GM23338 (cell line): ENCODE measurements around the gene THAP8. TPM values are rescaled to one million over a fixed set of nuclear protein-coding genes. Genes with fewer than 3 reads are reported as not detected.

Experiments
- ATAC-seq: fragments of 200-7000 bp; cut with Tn5 transposase; 3 replicates; pipeline ENCODE4 v1.9.1; 2020
- DNase-seq: peaks from one replicate; pipeline ENCODE4 v3.0.0-alpha.2; 2015; ENCODE audit warnings: low spot score
- H2AFZ ChIP-seq: fragments of 200-600 bp; sonication (generic); 2 replicates; pipeline ENCODE4 v1.8.0; 2016; ENCODE audit warnings: antibody characterized with exemption, mild to moderate bottlenecking, moderate library complexity
- H3F3A ChIP-seq: fragments of 200-600 bp; sonication (generic); replicated peaks from 2 replicates; pipeline ENCODE4 v1.8.0; 2017; ENCODE audit warnings: antibody characterized with exemption, mixed run types, low read depth
- H3K27ac ChIP-seq: fragments of 200-600 bp; sonication (generic); 2 replicates; pipeline ENCODE4 v1.6.1; 2016; ENCODE audit warnings: low read depth
- H3K27me3 ChIP-seq: fragments of 200-600 bp; sonication (generic); 2 replicates; pipeline ENCODE4 v1.8.0; 2016; ENCODE audit warnings: mild to moderate bottlenecking, mixed run types, moderate library complexity; ENCODE audit not compliant: insufficient read depth
- H3K36me3 ChIP-seq: fragments of 200-600 bp; sonication (generic); 2 replicates; pipeline ENCODE4 v1.8.0; 2016; ENCODE audit warnings: mild to moderate bottlenecking; ENCODE audit not compliant: insufficient read depth
- H3K4me1 ChIP-seq: fragments of 200-600 bp; sonication (generic); 2 replicates; pipeline ENCODE4 v1.8.0; 2016; ENCODE audit warnings: mild to moderate bottlenecking, moderate library complexity; ENCODE audit not compliant: insufficient read depth
- H3K4me2 ChIP-seq: fragments of 200-600 bp; sonication (generic); 2 replicates; pipeline ENCODE4 v1.7.1; 2017; ENCODE audit warnings: mixed run types
- H3K4me3 ChIP-seq: fragments of 200-600 bp; sonication (generic); 2 replicates; pipeline ENCODE4 v1.6.1; 2016; ENCODE audit warnings: mixed run types
- H3K79me2 ChIP-seq: fragments of 200-600 bp; sonication (generic); replicated peaks from 2 replicates; pipeline ENCODE4 v1.8.0; 2017; ENCODE audit warnings: mild to moderate bottlenecking; ENCODE audit not compliant: insufficient read depth
- H3K9me2 ChIP-seq: fragments of 200-600 bp; sonication (generic); 2 replicates; pipeline ENCODE4 v1.8.0; 2017; ENCODE audit not compliant: insufficient read depth
- H4K20me1 ChIP-seq: fragments of 200-600 bp; sonication (generic); replicated peaks from 2 replicates; pipeline ENCODE4 v1.8.0; 2017; ENCODE audit warnings: mild to moderate bottlenecking; ENCODE audit not compliant: insufficient read depth
- H3K27ac Mint-ChIP-seq: 2 replicates; pipeline ENCODE4 v1.8.0; 2020; ENCODE audit warnings: inconsistent platforms, mild to moderate bottlenecking, moderate library complexity, mixed read lengths
- H3K27me3 Mint-ChIP-seq: 3 replicates; pipeline ENCODE4 v1.8.0; 2022; ENCODE audit warnings: low read depth, mild to moderate bottlenecking, moderate library complexity, mixed read lengths, inconsistent platforms; ENCODE audit not compliant: insufficient read depth, poor library complexity
- H3K36me3 Mint-ChIP-seq: 3 replicates; pipeline ENCODE4 v1.8.0; 2021; ENCODE audit warnings: low read depth, mild to moderate bottlenecking, inconsistent platforms, moderate library complexity, mixed read lengths
- H3K4me1 Mint-ChIP-seq: 3 replicates; pipeline ENCODE4 v1.8.0; 2020; ENCODE audit warnings: mild to moderate bottlenecking, inconsistent platforms, mixed read lengths
- H3K4me3 Mint-ChIP-seq: 3 replicates; pipeline ENCODE4 v1.8.0; 2021; ENCODE audit warnings: moderate library complexity, mild to moderate bottlenecking, inconsistent platforms, mixed read lengths
- H3K9me3 Mint-ChIP-seq: 3 replicates; pipeline ENCODE4 v1.8.0; 2020; ENCODE audit warnings: moderate library complexity, mild to moderate bottlenecking, inconsistent platforms, mixed read lengths
- CREB1 ChIP-seq: fragments of 250-450 bp; sonication (Bioruptor Pico); IDR thresholded peaks from 2 replicates; pipeline ENCODE4 v1.5.0; 2020; ENCODE audit warnings: low read depth, mild to moderate bottlenecking, moderate library complexity
- EZH2phosphoT487 ChIP-seq: fragments of 200-600 bp; sonication (generic); IDR thresholded peaks from one replicate; pipeline ENCODE4 v1.8.1; 2018; ENCODE audit warnings: antibody characterized with exemption; ENCODE audit not compliant: unreplicated experiment
- JUNB ChIP-seq: IDR thresholded peaks from one replicate; pipeline ENCODE4 v1.6.1; 2016; ENCODE audit warnings: antibody characterized with exemption; ENCODE audit not compliant: unreplicated experiment
- NANOG ChIP-seq: IDR thresholded peaks from 2 replicates; pipeline ENCODE4 v1.6.1; 2016; ENCODE audit warnings: antibody characterized with exemption, borderline replicate concordance
- POLR2AphosphoS5 ChIP-seq: IDR thresholded peaks from 2 replicates; pipeline ENCODE4 v1.6.1; 2016; ENCODE audit warnings: antibody characterized with exemption, low read depth
- STAT1 ChIP-seq: IDR thresholded peaks from one replicate; pipeline ENCODE4 v1.6.1; 2016; ENCODE audit warnings: antibody characterized with exemption; ENCODE audit not compliant: unreplicated experiment
- ZNF114 ChIP-seq: fragments of 250-450 bp; sonication (Bioruptor Pico); IDR thresholded peaks from 2 replicates; pipeline ENCODE4 v1.5.0; 2020; ENCODE audit warnings: mild to moderate bottlenecking, moderate library complexity
- ZNF331 ChIP-seq: fragments of 250-450 bp; sonication (Bioruptor Pico); IDR thresholded peaks from 2 replicates; pipeline ENCODE4 v1.5.0; 2020; ENCODE audit warnings: low read depth, mild to moderate bottlenecking, moderate library complexity
- polyA plus RNA-seq: library from polyadenylated mRNA; unstranded; fragments of >200 nt; fragmentation: Nextera tagmentation; extraction: Ambion mirVana; gene quantifications from 2 replicates; pipeline ENCODE4 v1.2.1, GENCODE V29; 2016
- total RNA-seq: library from RNA; depleted of rRNA; stranded (reverse); fragments of >200 nt; shearing (Covaris generic); gene quantifications from 2 replicates; pipeline ENCODE4 v1.2.3, GENCODE V29; 2014
- TF ChIP-seq, protein P1 (sequence below): fragments of 250-450 bp; sonication (Bioruptor Pico); IDR thresholded peaks from 2 replicates; pipeline ENCODE4 v1.5.0; 2020; ENCODE audit warnings: mild to moderate bottlenecking, moderate library complexity
- TF ChIP-seq, protein P2 (sequence below): IDR thresholded peaks from 2 replicates; pipeline ENCODE4 v1.6.1; 2016; ENCODE audit warnings: antibody characterized with exemption
- TF ChIP-seq, protein P3 (sequence below), 2 experiments: fragments of 200-600 bp in 1 of 2; sonication (generic) in 1 of 2; conservative IDR thresholded peaks; 2 replicates each; pipeline versions ENCODE4 v1.5.1 to v1.6.1; 2016 to 2017; ENCODE audit warnings: antibody characterized with exemption in 2 of 2, low read depth in 2 of 2, mild to moderate bottlenecking in 2 of 2, moderate library complexity in 1 of 2
- TF ChIP-seq, protein P4 (sequence below): IDR thresholded peaks from one replicate; pipeline ENCODE4 v1.6.1; 2018; ENCODE audit warnings: antibody characterized with exemption; ENCODE audit not compliant: unreplicated experiment

The THAP8 gene
- total and polyA plus RNA-seq, 2 experiments from 2014 or later = 12.7 to 13.7 TPM

DNA sequence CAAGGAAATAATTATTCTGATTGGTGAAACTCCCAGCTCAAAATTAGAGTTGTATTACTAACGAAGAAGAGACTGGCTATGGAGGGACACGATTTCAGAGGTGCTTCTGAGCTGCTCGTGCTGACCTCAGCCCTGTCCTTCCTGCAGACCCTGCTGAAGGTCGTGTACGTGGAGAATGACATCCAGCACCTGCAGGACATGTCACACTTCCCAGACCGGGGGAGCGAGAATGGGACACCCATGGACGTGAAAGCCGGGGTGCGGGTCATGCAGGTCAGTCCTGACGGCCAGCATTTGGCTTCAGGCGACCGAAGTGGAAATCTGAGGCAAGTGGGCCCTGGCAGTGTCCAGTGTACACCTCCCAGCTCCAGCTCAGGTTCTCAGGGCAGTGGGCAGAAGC is 28.8 kb upstream of the THAP8 start:
- H3K9me3 Mint-ChIP-seq = no peaks in the 10 kb centered on the region
- no peak overlapping the region for H2AFZ ChIP-seq
- H3K27ac ChIP-seq = no peak overlapping the region
- H3F3A ChIP-seq = 0 out of 2 replicates have a peak, but pooled peaks cover 6% of the 10 kb centered on the region
- DNase-seq = no peak
- H3K27me3 Mint-ChIP-seq = peaks cover 6% of the 10 kb centered on the region
- no peaks in the 10 kb centered on the region for H3K79me2 ChIP-seq
- no peaks in the 10 kb centered on the region for H3K4me1 Mint-ChIP-seq
- H3K4me1 ChIP-seq = no peaks in the 10 kb centered on the region
- peaks cover 12% of the 10 kb centered on the region for H4K20me1 ChIP-seq
- no peaks in the 10 kb centered on the region for H3K27me3 ChIP-seq
- no peak for TF ChIP-seq CREB1 (CRISPR knock-in tag)
- no peak for TF ChIP-seq EZH2phosphoT487
- TF ChIP-seq, protein P1, sequence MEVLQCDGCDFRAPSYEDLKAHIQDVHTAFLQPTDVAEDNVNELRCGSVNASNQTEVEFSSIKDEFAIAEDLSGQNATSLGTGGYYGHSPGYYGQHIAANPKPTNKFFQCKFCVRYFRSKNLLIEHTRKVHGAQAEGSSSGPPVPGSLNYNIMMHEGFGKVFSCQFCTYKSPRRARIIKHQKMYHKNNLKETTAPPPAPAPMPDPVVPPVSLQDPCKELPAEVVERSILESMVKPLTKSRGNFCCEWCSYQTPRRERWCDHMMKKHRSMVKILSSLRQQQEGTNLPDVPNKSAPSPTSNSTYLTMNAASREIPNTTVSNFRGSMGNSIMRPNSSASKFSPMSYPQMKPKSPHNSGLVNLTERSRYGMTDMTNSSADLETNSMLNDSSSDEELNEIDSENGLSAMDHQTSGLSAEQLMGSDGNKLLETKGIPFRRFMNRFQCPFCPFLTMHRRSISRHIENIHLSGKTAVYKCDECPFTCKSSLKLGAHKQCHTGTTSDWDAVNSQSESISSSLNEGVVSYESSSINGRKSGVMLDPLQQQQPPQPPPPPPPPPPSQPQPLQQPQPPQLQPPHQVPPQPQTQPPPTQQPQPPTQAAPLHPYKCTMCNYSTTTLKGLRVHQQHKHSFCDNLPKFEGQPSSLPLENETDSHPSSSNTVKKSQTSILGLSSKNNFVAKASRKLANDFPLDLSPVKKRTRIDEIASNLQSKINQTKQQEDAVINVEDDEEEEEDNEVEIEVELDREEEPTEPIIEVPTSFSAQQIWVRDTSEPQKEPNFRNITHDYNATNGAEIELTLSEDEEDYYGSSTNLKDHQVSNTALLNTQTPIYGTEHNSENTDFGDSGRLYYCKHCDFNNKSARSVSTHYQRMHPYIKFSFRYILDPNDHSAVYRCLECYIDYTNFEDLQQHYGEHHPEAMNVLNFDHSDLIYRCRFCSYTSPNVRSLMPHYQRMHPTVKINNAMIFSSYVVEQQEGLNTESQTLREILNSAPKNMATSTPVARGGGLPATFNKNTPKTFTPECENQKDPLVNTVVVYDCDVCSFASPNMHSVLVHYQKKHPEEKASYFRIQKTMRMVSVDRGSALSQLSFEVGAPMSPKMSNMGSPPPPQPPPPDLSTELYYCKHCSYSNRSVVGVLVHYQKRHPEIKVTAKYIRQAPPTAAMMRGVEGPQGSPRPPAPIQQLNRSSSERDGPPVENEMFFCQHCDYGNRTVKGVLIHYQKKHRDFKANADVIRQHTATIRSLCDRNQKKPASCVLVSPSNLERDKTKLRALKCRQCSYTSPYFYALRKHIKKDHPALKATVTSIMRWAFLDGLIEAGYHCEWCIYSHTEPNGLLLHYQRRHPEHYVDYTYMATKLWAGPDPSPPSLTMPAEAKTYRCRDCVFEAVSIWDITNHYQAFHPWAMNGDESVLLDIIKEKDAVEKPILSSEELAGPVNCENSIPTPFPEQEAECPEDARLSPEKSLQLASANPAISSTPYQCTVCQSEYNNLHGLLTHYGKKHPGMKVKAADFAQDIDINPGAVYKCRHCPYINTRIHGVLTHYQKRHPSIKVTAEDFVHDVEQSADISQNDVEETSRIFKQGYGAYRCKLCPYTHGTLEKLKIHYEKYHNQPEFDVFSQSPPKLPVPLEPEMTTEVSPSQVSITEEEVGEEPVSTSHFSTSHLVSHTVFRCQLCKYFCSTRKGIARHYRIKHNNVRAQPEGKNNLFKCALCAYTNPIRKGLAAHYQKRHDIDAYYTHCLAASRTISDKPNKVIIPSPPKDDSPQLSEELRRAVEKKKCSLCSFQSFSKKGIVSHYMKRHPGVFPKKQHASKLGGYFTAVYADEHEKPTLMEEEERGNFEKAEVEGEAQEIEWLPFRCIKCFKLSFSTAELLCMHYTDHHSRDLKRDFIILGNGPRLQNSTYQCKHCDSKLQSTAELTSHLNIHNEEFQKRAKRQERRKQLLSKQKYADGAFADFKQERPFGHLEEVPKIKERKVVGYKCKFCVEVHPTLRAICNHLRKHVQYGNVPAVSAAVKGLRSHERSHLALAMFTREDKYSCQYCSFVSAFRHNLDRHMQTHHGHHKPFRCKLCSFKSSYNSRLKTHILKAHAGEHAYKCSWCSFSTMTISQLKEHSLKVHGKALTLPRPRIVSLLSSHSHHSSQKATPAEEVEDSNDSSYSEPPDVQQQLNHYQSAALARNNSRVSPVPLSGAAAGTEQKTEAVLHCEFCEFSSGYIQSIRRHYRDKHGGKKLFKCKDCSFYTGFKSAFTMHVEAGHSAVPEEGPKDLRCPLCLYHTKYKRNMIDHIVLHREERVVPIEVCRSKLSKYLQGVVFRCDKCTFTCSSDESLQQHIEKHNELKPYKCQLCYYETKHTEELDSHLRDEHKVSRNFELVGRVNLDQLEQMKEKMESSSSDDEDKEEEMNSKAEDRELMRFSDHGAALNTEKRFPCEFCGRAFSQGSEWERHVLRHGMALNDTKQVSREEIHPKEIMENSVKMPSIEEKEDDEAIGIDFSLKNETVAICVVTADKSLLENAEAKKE (CRISPR knock-in tag) = no peak
- no peak for TF ChIP-seq POLR2AphosphoS5
- TF ChIP-seq, protein P2, sequence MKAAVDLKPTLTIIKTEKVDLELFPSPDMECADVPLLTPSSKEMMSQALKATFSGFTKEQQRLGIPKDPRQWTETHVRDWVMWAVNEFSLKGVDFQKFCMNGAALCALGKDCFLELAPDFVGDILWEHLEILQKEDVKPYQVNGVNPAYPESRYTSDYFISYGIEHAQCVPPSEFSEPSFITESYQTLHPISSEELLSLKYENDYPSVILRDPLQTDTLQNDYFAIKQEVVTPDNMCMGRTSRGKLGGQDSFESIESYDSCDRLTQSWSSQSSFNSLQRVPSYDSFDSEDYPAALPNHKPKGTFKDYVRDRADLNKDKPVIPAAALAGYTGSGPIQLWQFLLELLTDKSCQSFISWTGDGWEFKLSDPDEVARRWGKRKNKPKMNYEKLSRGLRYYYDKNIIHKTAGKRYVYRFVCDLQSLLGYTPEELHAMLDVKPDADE = no peak
- no peak for TF ChIP-seq STAT1
- no peak for TF ChIP-seq NANOG
- TF ChIP-seq ZNF114 (CRISPR knock-in tag) = no peak
- TF ChIP-seq, protein P3, sequence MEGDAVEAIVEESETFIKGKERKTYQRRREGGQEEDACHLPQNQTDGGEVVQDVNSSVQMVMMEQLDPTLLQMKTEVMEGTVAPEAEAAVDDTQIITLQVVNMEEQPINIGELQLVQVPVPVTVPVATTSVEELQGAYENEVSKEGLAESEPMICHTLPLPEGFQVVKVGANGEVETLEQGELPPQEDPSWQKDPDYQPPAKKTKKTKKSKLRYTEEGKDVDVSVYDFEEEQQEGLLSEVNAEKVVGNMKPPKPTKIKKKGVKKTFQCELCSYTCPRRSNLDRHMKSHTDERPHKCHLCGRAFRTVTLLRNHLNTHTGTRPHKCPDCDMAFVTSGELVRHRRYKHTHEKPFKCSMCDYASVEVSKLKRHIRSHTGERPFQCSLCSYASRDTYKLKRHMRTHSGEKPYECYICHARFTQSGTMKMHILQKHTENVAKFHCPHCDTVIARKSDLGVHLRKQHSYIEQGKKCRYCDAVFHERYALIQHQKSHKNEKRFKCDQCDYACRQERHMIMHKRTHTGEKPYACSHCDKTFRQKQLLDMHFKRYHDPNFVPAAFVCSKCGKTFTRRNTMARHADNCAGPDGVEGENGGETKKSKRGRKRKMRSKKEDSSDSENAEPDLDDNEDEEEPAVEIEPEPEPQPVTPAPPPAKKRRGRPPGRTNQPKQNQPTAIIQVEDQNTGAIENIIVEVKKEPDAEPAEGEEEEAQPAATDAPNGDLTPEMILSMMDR (conservative IDR thresholded peaks at IDR 0.05; ENCODE audit: low read depth in 2 of 2) = no peak
- TF ChIP-seq JUNB = no peak
- no peak for TF ChIP-seq ZNF331
- TF ChIP-seq, protein P4, sequence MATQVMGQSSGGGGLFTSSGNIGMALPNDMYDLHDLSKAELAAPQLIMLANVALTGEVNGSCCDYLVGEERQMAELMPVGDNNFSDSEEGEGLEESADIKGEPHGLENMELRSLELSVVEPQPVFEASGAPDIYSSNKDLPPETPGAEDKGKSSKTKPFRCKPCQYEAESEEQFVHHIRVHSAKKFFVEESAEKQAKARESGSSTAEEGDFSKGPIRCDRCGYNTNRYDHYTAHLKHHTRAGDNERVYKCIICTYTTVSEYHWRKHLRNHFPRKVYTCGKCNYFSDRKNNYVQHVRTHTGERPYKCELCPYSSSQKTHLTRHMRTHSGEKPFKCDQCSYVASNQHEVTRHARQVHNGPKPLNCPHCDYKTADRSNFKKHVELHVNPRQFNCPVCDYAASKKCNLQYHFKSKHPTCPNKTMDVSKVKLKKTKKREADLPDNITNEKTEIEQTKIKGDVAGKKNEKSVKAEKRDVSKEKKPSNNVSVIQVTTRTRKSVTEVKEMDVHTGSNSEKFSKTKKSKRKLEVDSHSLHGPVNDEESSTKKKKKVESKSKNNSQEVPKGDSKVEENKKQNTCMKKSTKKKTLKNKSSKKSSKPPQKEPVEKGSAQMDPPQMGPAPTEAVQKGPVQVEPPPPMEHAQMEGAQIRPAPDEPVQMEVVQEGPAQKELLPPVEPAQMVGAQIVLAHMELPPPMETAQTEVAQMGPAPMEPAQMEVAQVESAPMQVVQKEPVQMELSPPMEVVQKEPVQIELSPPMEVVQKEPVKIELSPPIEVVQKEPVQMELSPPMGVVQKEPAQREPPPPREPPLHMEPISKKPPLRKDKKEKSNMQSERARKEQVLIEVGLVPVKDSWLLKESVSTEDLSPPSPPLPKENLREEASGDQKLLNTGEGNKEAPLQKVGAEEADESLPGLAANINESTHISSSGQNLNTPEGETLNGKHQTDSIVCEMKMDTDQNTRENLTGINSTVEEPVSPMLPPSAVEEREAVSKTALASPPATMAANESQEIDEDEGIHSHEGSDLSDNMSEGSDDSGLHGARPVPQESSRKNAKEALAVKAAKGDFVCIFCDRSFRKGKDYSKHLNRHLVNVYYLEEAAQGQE = no peak
- H3K9me2 ChIP-seq = no peaks in the 10 kb centered on the region
- H3K36me3 Mint-ChIP-seq = peaks cover 70% of the 10 kb centered on the region
- no peak for ATAC-seq
- no peak overlapping the region for H3K27ac Mint-ChIP-seq
- no peak overlapping the region for H3K4me3 Mint-ChIP-seq
- H3K36me3 ChIP-seq = peaks cover 42% of the 10 kb centered on the region
- H3K4me3 ChIP-seq = no peak overlapping the region
- no peak overlapping the region for H3K4me2 ChIP-seq
